Trophoblast cell (in vitro differentiated cells and primary cell): ENCODE measurements around the gene PLXDC1.
A peak's percentile ranks its signal among the peaks of the same experiment; 100 is the strongest.

Source experiments
- DNase-seq, 2 donors: peaks; one replicate each; pipeline ENCODE4 v3.0.0-alpha.2; 2016
- H2AFZ ChIP-seq: 2 replicates; pipeline ENCODE4 v1.6.1; 2013; ENCODE audit warnings: low read length, moderate library complexity, mild to moderate bottlenecking; ENCODE audit not compliant: insufficient read depth, poor library complexity
- H2AK5ac ChIP-seq: 2 replicates; pipeline ENCODE4 v1.6.1; 2013; ENCODE audit warnings: mild to moderate bottlenecking, low read length
- H2BK120ac ChIP-seq: 2 replicates; pipeline ENCODE4 v1.6.1; 2013; ENCODE audit warnings: low read length, mild to moderate bottlenecking, moderate library complexity; ENCODE audit not compliant: insufficient read depth, poor library complexity
- H2BK12ac ChIP-seq: 2 replicates; pipeline ENCODE4 v1.6.1; 2013; ENCODE audit warnings: mild to moderate bottlenecking, low read length, moderate library complexity
- H2BK5ac ChIP-seq: 2 replicates; pipeline ENCODE4 v1.6.1; 2013; ENCODE audit warnings: low read length, low read depth, moderate library complexity, mild to moderate bottlenecking; ENCODE audit not compliant: poor library complexity
- H3K14ac ChIP-seq: 2 replicates; pipeline ENCODE4 v1.6.1; 2013; ENCODE audit warnings: mild to moderate bottlenecking, low read length
- H3K18ac ChIP-seq: 2 replicates; pipeline ENCODE4 v1.6.1; 2013; ENCODE audit warnings: mild to moderate bottlenecking, low read length
- H3K23ac ChIP-seq: 2 replicates; pipeline ENCODE4 v1.6.1; 2013; ENCODE audit warnings: low read length
- H3K27ac ChIP-seq: 2 replicates; pipeline ENCODE4 v1.5.1; 2013; ENCODE audit warnings: low read depth, mild to moderate bottlenecking, inconsistent platforms, low read length, moderate library complexity
- H3K27me3 ChIP-seq: 2 replicates; pipeline ENCODE4 v1.6.1; 2013; ENCODE audit warnings: inconsistent platforms, mild to moderate bottlenecking, low read length, moderate library complexity; ENCODE audit not compliant: insufficient read depth
- H3K36me3 ChIP-seq, 2 experiments: 1 replicate in 1 of 2; 2 replicates in 1 of 2; pipeline ENCODE4 v1.6.1; 2013; ENCODE audit warnings: low read length in 2 of 2, mild to moderate bottlenecking in 2 of 2, moderate library complexity in 1 of 2; ENCODE audit not compliant: insufficient read depth in 2 of 2, control insufficient read depth in 1 of 2
- H3K4ac ChIP-seq: 2 replicates; pipeline ENCODE4 v1.6.1; 2013; ENCODE audit warnings: low read depth, mild to moderate bottlenecking, low read length, moderate library complexity
- H3K4me1 ChIP-seq, 2 experiments: 1 replicate in 1 of 2; 2 replicates in 1 of 2; pipeline ENCODE4 v1.6.1; 2013; ENCODE audit warnings: low read length in 2 of 2, mild to moderate bottlenecking in 2 of 2, moderate library complexity in 1 of 2; ENCODE audit not compliant: insufficient read depth in 2 of 2, control insufficient read depth in 1 of 2
- H3K4me2 ChIP-seq: 2 replicates; pipeline ENCODE4 v1.6.1; 2013; ENCODE audit warnings: inconsistent platforms, mild to moderate bottlenecking, low read length, moderate library complexity
- H3K4me3 ChIP-seq: 2 replicates; pipeline ENCODE4 v1.5.1; 2013; ENCODE audit warnings: mild to moderate bottlenecking, low read depth, low read length, inconsistent platforms
- H3K79me1 ChIP-seq: one replicate; pipeline ENCODE4 v1.6.1; 2013; ENCODE audit warnings: low read length
- H3K79me2 ChIP-seq: 2 replicates; pipeline ENCODE4 v1.6.1; 2013; ENCODE audit warnings: low read length, mild to moderate bottlenecking; ENCODE audit not compliant: control insufficient read depth, insufficient read depth, poor library complexity
- H3K9ac ChIP-seq: 2 replicates; pipeline ENCODE4 v1.6.1; 2013; ENCODE audit warnings: mild to moderate bottlenecking, low read length
- H3K9me3 ChIP-seq: 2 replicates; pipeline ENCODE4 v1.6.1; 2013; ENCODE audit warnings: low read depth, mild to moderate bottlenecking, control low read depth, inconsistent platforms, low read length; ENCODE audit not compliant: insufficient read depth
- H4K12ac ChIP-seq: 2 replicates; pipeline ENCODE4 v1.6.1; 2013; ENCODE audit warnings: low read depth, mild to moderate bottlenecking, low read length, moderate library complexity
- H4K8ac ChIP-seq: 2 replicates; pipeline ENCODE4 v1.6.1; 2013; ENCODE audit warnings: low read depth, mild to moderate bottlenecking, low read length, moderate library complexity
- H4K91ac ChIP-seq: one replicate; pipeline ENCODE4 v1.6.1; 2013; ENCODE audit warnings: low read depth, mild to moderate bottlenecking, low read length, moderate library complexity
- WGBS: extraction: QIAGEN DNeasy Blood & Tissue Kit; methylation state at CpG from one replicate; pipeline ENCODE4 v1.1.7; 2013; ENCODE audit warnings: missing lambda C conversion rate; ENCODE audit not compliant: insufficient read length, insufficient coverage; ENCODE audit errors: extremely low coverage; 5-methylcytosine and 5-hydroxymethylcytosine counted together

Gene PLXDC1

DNA sequence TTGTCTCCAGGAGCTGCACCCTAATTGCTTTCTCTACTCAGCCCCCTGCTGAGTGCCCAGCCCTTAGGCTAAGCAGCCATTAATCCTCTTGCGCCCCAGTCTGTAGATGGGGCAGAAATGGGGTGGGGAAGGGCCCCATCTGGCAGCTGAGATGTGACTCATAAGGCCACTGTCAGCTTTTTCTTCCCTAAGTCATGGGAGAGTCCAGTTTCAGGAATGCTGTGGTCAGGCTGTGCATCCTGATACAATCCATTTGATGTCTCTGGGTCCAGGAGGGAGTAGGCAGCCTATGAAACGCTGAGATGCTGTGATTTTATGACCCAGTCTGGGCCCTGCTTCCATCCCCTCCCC, 12.3 kb downstream of the PLXDC1 start:
- no CpG with 5 or more reads among the region's 2 CpGs for WGBS
- H2BK120ac ChIP-seq, result no peak overlapping the region
- H3K27me3 ChIP-seq, result no peaks in the 10 kb centered on the region
- H3K4ac ChIP-seq, result no peak overlapping the region
- no peak overlapping the region for H3K18ac ChIP-seq
- no peaks in the 10 kb centered on the region for H3K79me2 ChIP-seq
- H2AFZ ChIP-seq, result no peak overlapping the region
- H4K8ac ChIP-seq, result no peak overlapping the region
- H3K9me3 ChIP-seq, result peaks cover 1% of the 10 kb centered on the region
- H2BK12ac ChIP-seq, result no peak overlapping the region
- no peak overlapping the region for H4K91ac ChIP-seq
- no peak for DNase-seq
- no peaks in the 10 kb centered on the region for H3K36me3 ChIP-seq
- no peak overlapping the region for H3K9ac ChIP-seq
- peaks cover 7% of the 10 kb centered on the region in 2 experiments for H3K4me1 ChIP-seq
- no peak overlapping the region for H3K4me2 ChIP-seq
- no peak overlapping the region for H2AK5ac ChIP-seq
- no peak overlapping the region for H3K4me3 ChIP-seq
- no peaks in the 10 kb centered on the region for H3K79me1 ChIP-seq
- H2BK5ac ChIP-seq, result no peak overlapping the region
- no peak overlapping the region for H3K27ac ChIP-seq
- no peak overlapping the region for H3K23ac ChIP-seq
- H3K14ac ChIP-seq, result no peak overlapping the region
- no peak overlapping the region for H4K12ac ChIP-seq

DNA sequence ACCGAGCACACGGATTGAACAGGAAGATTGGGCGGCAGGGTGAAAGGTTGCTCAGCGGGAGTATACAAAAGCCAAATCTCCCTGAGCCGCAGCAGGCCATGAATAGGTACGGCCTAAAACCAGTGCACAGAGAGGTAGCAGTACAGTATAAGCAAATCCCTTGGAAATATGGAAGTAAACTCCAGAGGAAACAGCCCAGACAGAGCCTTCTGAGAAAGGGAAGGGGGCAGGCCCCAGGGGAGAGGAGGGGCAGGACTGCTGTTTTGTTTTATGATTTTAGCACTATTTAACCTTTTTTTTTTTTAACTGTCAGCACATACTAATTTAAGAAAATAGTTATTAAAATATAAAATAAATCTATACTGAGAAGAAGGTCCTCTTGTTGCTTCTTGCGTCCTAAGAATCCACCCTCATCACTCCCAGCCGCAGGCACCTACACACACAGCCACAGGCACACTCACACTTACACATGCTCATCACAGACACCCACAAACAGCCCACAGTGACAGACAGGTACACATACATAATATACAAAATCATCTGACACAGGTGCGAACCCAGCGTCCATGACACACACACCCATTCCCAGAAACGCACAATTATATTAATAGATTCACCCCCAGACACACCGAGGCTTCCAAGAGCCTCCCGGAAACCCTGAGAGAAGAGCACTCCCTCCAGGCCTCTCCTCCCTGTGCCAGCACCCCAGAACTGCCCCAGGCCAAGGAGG, 12.8 kb downstream of the PLXDC1 start:
- H4K8ac ChIP-seq, result peak overlapping the region; percentile 8

DNA sequence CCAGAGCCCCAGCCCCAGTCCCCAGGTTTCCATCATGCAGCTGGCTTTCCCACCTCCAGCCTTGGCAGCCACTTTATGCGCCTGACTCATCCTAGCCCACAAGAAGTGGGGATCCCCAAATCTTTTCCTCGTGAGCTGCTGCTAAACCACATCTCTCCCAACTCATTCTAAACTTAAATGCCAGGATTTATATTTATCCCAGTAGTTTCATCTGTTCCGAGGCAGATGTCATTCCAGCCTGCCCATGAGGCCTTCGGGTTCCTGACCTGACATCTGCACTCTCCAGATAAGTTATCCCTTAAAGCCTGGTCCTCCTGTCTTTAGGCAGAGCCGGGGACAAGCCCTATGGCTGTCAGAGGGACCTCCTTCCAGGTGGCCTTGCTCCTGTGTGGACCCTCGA, 16.6 kb downstream of the PLXDC1 start:
- Histone ChIP-seq H3K4ac (no peak overlapping the region), H4K12ac (no peak overlapping the region), H3K18ac (no peak overlapping the region), H3K27ac (no peak overlapping the region), H3K79me1 (no peaks in the 10 kb centered on the region), H2BK12ac (no peak overlapping the region), H3K27me3 (no peaks in the 10 kb centered on the region), H3K9me3 (peaks cover 5% of the 10 kb centered on the region), H4K91ac (no peak overlapping the region), H3K14ac (no peak overlapping the region), H4K8ac (no peak overlapping the region), H3K36me3 (no peaks in the 10 kb centered on the region), H3K9ac (no peak overlapping the region), H2AFZ (no peak overlapping the region), H3K4me1 (peaks cover 7 to 9% of the 10 kb centered on the region in 2 experiments), H2AK5ac (no peak overlapping the region), H3K23ac (no peak overlapping the region), H3K79me2 (no peaks in the 10 kb centered on the region), H2BK120ac (no peak overlapping the region), H3K4me2 (no peak overlapping the region), H3K4me3 (no peak overlapping the region), H2BK5ac (no peak overlapping the region)
- WGBS, result no CpG with 5 or more reads among the region's 6 CpGs
- no peak for DNase-seq

More for the DNA sequence above, 12.8 kb downstream of the PLXDC1 start:
- peaks cover 7% of the 10 kb centered on the region in 2 experiments for H3K4me1 ChIP-seq
- no peak overlapping the region for H3K4me2 ChIP-seq
- H3K79me2 ChIP-seq, result no peaks in the 10 kb centered on the region
- DNase-seq, result no peak
- H2BK12ac ChIP-seq, result no peak overlapping the region
- H3K27me3 ChIP-seq, result no peaks in the 10 kb centered on the region
- WGBS, result no CpG with 5 or more reads among the region's 13 CpGs
- H2AK5ac ChIP-seq, result no peak overlapping the region
- no peak overlapping the region for H4K91ac ChIP-seq
- no peaks in the 10 kb centered on the region for H3K36me3 ChIP-seq
- no peak overlapping the region for H2BK120ac ChIP-seq
- H3K18ac ChIP-seq, result no peak overlapping the region
- no peak overlapping the region for H3K14ac ChIP-seq
- no peak overlapping the region for H2AFZ ChIP-seq
- H3K23ac ChIP-seq, result no peak overlapping the region
- H3K9ac ChIP-seq, result no peak overlapping the region
- H3K79me1 ChIP-seq, result no peaks in the 10 kb centered on the region
- H3K9me3 ChIP-seq, result peaks cover 1% of the 10 kb centered on the region
- no peak overlapping the region for H4K12ac ChIP-seq
- no peak overlapping the region for H2BK5ac ChIP-seq
- no peak overlapping the region for H3K4ac ChIP-seq
- no peak overlapping the region for H3K4me3 ChIP-seq
- H3K27ac ChIP-seq, result no peak overlapping the region

DNA sequence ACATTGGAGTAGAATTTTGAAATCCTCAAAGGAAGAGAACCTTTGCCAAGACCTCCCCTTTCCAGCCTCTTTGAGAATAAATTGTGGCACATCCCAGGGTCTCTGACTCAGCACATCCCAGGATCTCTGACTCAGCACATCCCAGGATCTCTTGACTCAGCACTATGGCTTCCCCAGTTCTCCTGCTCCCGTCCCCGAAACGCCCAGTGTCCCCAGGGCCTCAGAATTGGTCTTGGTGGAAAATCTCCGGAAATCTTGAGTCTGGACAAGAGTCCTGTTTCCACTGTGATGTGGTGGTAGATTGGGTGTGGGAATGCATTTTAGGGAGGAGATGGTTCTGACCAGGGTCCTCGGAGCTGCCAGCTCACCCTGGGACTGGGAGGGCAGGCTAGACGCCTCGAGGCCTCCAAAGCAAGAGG, 19.2 kb downstream of the PLXDC1 start:
- H2AFZ ChIP-seq, result no peak overlapping the region

More for the DNA sequence above, 19.2 kb downstream of the PLXDC1 start:
- DNase-seq, result no peak
- Histone ChIP-seq H3K9me3 (peaks cover 5% of the 10 kb centered on the region), H2BK120ac (no peak overlapping the region), H3K36me3 (no peaks in the 10 kb centered on the region), H3K27me3 (no peaks in the 10 kb centered on the region), H3K79me2 (no peaks in the 10 kb centered on the region), H3K4me3 (no peak overlapping the region), H3K4me1 (peaks cover 0 to 3% of the 10 kb centered on the region in 2 experiments), H4K8ac (no peak overlapping the region), H3K23ac (no peak overlapping the region), H3K9ac (no peak overlapping the region), H3K18ac (peak overlapping the region; percentile 23), H3K4me2 (no peak overlapping the region), H4K12ac (no peak overlapping the region), H3K79me1 (no peaks in the 10 kb centered on the region), H3K27ac (no peak overlapping the region), H3K14ac (no peak overlapping the region), H2BK12ac (no peak overlapping the region), H2BK5ac (no peak overlapping the region), H4K91ac (no peak overlapping the region), H3K4ac (no peak overlapping the region), H2AK5ac (no peak overlapping the region)
- no CpG with 5 or more reads among the region's 7 CpGs for WGBS
